ENCODE results near the gene EFNA2.
"Not testable (repeated sequence)": the region's sequence is repeated elsewhere in the genome, so short reads cannot be mapped to it uniquely, and the experiment has no call there.

The EFNA2 gene

DNA sequence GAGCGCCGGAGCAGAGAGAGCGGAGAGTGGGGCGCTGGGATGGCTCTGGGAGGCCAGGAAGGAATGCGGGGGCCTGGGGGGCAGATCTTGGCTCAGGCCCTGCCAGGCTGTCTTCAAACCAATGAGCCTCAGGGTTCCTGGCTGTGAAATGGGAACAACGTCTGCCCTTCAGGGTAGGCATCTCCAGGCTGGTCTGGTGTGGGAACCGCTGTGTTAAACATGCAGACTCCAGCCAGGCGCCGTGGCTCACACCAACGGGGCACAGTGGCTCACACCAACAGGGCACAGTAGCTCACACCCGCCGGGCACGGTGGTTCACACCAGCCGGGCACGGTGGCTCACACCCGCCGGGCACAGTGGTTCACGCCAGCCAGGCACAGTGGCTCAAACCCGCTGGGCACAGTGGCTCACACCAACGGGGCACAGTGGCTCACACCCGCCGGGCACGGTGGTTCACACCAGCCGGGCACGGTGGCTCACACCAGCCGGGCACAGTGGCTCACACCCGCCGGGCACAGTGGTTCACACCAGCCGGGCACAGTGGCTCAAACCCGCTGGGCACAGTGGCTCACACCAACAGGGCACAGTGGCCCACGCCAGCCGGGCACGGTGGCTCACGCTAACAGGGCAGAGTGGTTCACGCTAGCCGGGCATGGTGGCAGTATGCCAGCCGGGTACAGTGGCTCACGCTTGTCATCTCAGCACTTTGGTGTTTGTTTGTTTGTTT is 40.1 kb downstream of the EFNA2 start:
- Histone ChIP-seq H3K4me3 (IDR thresholded peaks at IDR 0.05; ENCODE audit: insufficient read depth, low read depth, low read length) (no peak overlapping the region), H3K27me3 (ENCODE audit: insufficient read depth, low read depth) (peaks cover 49% of the 10 kb centered on the region), H3K36me3 (ENCODE audit: insufficient read depth) (no peaks in the 10 kb centered on the region), H3K4me1 (ENCODE audit: low read depth, poor library complexity, severe bottlenecking) (peaks cover 9% of the 10 kb centered on the region), H2AFZ (ENCODE audit: low read depth) (no peak overlapping the region), H3K9ac (no peak overlapping the region), H3K79me2 (ENCODE audit: insufficient read depth, low read depth) (no peaks in the 10 kb centered on the region), H3K27ac (no peak overlapping the region), H4K20me1 (ENCODE audit: insufficient read depth) (no peaks in the 10 kb centered on the region), H3K4me2 (no peak overlapping the region)
- TF ChIP-seq, protein P1, sequence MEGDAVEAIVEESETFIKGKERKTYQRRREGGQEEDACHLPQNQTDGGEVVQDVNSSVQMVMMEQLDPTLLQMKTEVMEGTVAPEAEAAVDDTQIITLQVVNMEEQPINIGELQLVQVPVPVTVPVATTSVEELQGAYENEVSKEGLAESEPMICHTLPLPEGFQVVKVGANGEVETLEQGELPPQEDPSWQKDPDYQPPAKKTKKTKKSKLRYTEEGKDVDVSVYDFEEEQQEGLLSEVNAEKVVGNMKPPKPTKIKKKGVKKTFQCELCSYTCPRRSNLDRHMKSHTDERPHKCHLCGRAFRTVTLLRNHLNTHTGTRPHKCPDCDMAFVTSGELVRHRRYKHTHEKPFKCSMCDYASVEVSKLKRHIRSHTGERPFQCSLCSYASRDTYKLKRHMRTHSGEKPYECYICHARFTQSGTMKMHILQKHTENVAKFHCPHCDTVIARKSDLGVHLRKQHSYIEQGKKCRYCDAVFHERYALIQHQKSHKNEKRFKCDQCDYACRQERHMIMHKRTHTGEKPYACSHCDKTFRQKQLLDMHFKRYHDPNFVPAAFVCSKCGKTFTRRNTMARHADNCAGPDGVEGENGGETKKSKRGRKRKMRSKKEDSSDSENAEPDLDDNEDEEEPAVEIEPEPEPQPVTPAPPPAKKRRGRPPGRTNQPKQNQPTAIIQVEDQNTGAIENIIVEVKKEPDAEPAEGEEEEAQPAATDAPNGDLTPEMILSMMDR (conservative IDR thresholded peaks at IDR 0.05; ENCODE audit: low read depth, low read length): no peak

DNA sequence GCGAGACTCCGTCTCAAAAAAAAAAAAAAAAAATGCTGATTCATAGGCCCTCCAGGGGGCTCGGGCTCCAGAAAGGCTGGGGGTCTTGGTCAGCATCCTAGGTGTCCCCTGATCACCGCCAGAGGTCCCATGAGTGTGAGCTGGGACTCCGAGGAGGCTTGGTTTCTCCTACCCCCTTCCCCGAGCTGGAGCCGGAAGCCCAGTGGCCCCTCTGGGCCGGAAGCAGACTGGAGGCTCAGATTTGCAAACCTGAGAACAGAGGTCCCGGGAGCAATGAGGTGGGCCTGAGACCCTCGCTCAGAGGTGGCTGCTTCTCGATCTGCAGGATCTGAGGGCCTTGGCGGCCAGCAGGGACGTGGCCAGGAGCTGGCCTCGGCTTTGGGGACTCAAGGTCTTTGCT is 41.5 kb downstream of the EFNA2 start:
- H3K4me3 ChIP-seq (IDR thresholded peaks at IDR 0.05; ENCODE audit: insufficient read depth, low read depth, low read length): no peak overlapping the region
- no peak overlapping the region for H3K4me2 ChIP-seq
- H3K27me3 ChIP-seq (ENCODE audit: insufficient read depth, low read depth): peaks cover 46% of the 10 kb centered on the region
- TF ChIP-seq, protein P1 (conservative IDR thresholded peaks at IDR 0.05; ENCODE audit: low read depth, low read length): no peak
- H3K4me1 ChIP-seq (ENCODE audit: low read depth, poor library complexity, severe bottlenecking): peaks cover 9% of the 10 kb centered on the region
- H3K79me2 ChIP-seq (ENCODE audit: insufficient read depth, low read depth): no peaks in the 10 kb centered on the region
- no peak overlapping the region for H3K27ac ChIP-seq
- no peak overlapping the region for H3K9ac ChIP-seq
- no peak overlapping the region; the same call in 1 of the 2 replicates for H2AFZ ChIP-seq (ENCODE audit: low read depth)
- H4K20me1 ChIP-seq (ENCODE audit: insufficient read depth): no peaks in the 10 kb centered on the region
- no peaks in the 10 kb centered on the region for H3K36me3 ChIP-seq (ENCODE audit: insufficient read depth)

DNA sequence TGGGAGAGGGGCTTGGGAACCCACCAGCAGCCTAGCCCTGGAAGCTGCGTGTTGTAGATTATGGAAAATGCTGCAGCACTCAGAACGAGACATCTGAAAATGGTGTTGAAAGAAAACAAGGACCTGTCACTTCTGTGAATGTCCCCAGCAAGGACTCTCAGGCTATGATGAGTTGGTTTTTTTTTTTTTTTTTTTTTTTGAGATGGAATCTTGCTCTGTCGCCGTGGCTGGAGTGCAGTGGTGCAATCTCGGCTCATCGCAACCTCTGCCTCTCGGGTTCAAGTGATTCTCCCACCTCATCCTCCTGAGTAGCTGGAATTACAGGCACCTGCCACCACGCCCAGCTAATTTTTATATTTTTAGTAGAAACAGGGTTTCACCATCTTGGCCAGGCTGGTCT is 46.5 kb downstream of the EFNA2 start:
- not testable (repeated sequence) for H3K9ac ChIP-seq; H3K27me3 ChIP-seq (ENCODE audit: insufficient read depth, low read depth); H3K79me2 ChIP-seq (ENCODE audit: insufficient read depth, low read depth); H3K4me2 ChIP-seq; H4K20me1 ChIP-seq (ENCODE audit: insufficient read depth); H3K4me1 ChIP-seq (ENCODE audit: low read depth, poor library complexity, severe bottlenecking); H3K36me3 ChIP-seq (ENCODE audit: insufficient read depth); H2AFZ ChIP-seq (ENCODE audit: low read depth); H3K27ac ChIP-seq; H3K4me3 ChIP-seq (IDR thresholded peaks at IDR 0.05; ENCODE audit: insufficient read depth, low read depth, low read length)

DNA sequence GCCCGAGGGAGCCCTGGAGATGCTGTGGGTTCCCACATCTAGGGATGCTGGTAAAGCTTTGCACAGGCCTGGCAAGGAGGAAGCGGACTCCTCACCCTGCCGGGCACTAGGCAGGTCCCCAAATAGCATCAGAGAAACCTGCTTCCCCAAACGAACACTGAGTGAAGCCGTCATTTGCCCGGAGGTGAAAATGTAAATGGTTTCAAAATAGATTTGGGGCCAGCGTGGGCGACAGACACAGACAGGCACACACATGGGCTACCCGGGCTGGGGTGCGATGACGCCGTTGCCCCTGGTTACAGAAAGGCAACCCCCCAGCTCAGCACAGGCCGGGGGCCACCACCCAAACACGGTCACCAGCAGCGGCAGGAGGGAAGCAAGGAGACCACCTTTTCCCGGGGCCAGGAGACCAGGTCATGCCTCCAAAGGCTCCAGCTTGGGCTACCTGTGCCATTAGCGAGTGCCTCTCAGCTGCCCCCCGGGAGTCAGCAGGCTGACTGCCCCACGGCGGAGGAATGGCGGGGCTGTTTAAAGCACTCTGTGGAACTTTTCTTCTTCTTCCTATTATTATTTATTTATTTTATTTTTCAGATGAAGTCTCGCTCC is 50.5 kb downstream of the EFNA2 start:
- no peaks in the 10 kb centered on the region for H3K36me3 ChIP-seq (ENCODE audit: insufficient read depth)
- H3K27ac ChIP-seq: no peak overlapping the region
- H3K4me2 ChIP-seq: no peak overlapping the region
- H3K9ac ChIP-seq: no peak overlapping the region
- no peaks in the 10 kb centered on the region for H3K79me2 ChIP-seq (ENCODE audit: insufficient read depth, low read depth)
- H3K4me1 ChIP-seq (ENCODE audit: low read depth, poor library complexity, severe bottlenecking): no peaks in the 10 kb centered on the region
- TF ChIP-seq, protein P1 (conservative IDR thresholded peaks at IDR 0.05; ENCODE audit: low read depth, low read length): no peak
- no peak overlapping the region for H3K4me3 ChIP-seq (IDR thresholded peaks at IDR 0.05; ENCODE audit: insufficient read depth, low read depth, low read length)
- no peak overlapping the region for H2AFZ ChIP-seq (ENCODE audit: low read depth)
- no peaks in the 10 kb centered on the region for H4K20me1 ChIP-seq (ENCODE audit: insufficient read depth)
- H3K27me3 ChIP-seq (ENCODE audit: insufficient read depth, low read depth): peaks cover 20% of the 10 kb centered on the region; the same call in 1 of the 2 replicates

Data from KMS-11 (cell line).